Lower leg skin (tissue), 3 donors: Measurements from ENCODE around the gene MACROD1.

Experiments
- POLR2A ChIP-seq, 2 donors: fragments of 450-650 bp; IDR thresholded peaks; one replicate each; pipeline ENCODE4 v1.6.1; 2016 to 2017; ENCODE audit warnings: antibody characterized with exemption in 2 of 2, mild to moderate bottlenecking in 1 of 2, moderate library complexity in 1 of 2
- TF ChIP-seq, protein P1 (sequence below), 3 donors: fragments of 450-650 bp; IDR thresholded peaks; one replicate each; pipeline ENCODE4 v1.5.1; 2016; ENCODE audit warnings: antibody characterized with exemption in 3 of 3, mild to moderate bottlenecking in 3 of 3, moderate library complexity in 2 of 3

DNA sequence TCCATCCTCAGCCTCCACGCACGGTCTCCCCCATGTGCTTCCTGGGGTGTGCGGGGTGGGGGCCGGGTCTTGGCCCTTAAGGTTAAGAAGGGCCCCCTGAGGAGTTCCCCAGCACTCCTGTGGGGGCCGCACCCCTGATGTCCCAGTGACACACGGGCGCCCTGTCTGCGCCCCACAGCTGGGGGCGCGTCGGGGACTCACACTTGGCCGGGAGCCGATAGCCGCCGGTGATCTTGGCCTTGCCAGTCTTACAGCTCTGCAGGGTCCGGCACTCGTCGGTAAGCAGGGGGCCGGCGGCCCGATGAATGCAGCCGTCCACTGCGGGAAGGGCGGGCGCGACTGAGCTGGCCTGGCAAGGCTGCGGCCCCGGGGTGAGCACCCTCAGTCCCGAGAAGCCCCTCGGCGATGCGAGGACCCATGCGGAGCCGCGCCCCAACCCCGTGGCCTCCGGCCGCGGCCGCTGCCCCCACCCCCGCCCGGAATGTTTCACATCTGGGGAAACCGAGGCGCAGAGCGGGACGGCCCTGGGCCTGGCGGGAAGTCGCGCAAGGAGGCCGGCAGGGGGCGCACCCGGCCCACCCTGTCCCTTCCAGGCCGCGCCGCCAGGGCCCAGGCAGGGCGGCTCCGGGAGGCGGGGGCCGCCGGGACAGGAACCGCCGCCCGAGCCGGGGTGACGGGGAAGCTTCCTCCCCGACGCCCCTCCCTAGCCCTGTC, 165.7 kb downstream of the MACROD1 start:
- no peak for TF ChIP-seq POLR2A (IDR thresholded peaks at IDR 0.05)
- TF ChIP-seq, protein P1, sequence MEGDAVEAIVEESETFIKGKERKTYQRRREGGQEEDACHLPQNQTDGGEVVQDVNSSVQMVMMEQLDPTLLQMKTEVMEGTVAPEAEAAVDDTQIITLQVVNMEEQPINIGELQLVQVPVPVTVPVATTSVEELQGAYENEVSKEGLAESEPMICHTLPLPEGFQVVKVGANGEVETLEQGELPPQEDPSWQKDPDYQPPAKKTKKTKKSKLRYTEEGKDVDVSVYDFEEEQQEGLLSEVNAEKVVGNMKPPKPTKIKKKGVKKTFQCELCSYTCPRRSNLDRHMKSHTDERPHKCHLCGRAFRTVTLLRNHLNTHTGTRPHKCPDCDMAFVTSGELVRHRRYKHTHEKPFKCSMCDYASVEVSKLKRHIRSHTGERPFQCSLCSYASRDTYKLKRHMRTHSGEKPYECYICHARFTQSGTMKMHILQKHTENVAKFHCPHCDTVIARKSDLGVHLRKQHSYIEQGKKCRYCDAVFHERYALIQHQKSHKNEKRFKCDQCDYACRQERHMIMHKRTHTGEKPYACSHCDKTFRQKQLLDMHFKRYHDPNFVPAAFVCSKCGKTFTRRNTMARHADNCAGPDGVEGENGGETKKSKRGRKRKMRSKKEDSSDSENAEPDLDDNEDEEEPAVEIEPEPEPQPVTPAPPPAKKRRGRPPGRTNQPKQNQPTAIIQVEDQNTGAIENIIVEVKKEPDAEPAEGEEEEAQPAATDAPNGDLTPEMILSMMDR (IDR thresholded peaks at IDR 0.05): no peak
